DND-41 (cell line): Measurements from ENCODE around the gene LCN2.

Experiments used
- EZH2 ChIP-seq: IDR thresholded peaks from 3 replicates; pipeline ENCODE4 v1.6.1; 2012; ENCODE audit warnings: borderline replicate concordance, low read depth, mild to moderate bottlenecking, moderate library complexity, low read length, inconsistent platforms; ENCODE audit not compliant: severe bottlenecking
- TF ChIP-seq, protein P1 (sequence below): IDR thresholded peaks from 2 replicates; pipeline ENCODE4 v1.5.1; 2012; ENCODE audit warnings: borderline replicate concordance, low read length, moderate library complexity, mild to moderate bottlenecking; ENCODE audit not compliant: poor library complexity, severe bottlenecking; ENCODE audit errors: extremely low read depth

GRCh38 chr9:128162215-128163026, 13.2 kb downstream of the LCN2 start:
- TF ChIP-seq, protein P1, sequence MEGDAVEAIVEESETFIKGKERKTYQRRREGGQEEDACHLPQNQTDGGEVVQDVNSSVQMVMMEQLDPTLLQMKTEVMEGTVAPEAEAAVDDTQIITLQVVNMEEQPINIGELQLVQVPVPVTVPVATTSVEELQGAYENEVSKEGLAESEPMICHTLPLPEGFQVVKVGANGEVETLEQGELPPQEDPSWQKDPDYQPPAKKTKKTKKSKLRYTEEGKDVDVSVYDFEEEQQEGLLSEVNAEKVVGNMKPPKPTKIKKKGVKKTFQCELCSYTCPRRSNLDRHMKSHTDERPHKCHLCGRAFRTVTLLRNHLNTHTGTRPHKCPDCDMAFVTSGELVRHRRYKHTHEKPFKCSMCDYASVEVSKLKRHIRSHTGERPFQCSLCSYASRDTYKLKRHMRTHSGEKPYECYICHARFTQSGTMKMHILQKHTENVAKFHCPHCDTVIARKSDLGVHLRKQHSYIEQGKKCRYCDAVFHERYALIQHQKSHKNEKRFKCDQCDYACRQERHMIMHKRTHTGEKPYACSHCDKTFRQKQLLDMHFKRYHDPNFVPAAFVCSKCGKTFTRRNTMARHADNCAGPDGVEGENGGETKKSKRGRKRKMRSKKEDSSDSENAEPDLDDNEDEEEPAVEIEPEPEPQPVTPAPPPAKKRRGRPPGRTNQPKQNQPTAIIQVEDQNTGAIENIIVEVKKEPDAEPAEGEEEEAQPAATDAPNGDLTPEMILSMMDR: no peak
- no peak for TF ChIP-seq EZH2
